ENCODE results near the gene ECHS1. TPM values are rescaled to one million over a fixed set of nuclear protein-coding genes. Genes with fewer than 3 reads are reported as not detected.

The ECHS1 gene
- total and polyA plus RNA-seq, 2 of the 8 experiments (the other 6 are each of a cell fraction or from before 2014, with no cell fraction given) = 41.7 to 101 TPM

DNA sequence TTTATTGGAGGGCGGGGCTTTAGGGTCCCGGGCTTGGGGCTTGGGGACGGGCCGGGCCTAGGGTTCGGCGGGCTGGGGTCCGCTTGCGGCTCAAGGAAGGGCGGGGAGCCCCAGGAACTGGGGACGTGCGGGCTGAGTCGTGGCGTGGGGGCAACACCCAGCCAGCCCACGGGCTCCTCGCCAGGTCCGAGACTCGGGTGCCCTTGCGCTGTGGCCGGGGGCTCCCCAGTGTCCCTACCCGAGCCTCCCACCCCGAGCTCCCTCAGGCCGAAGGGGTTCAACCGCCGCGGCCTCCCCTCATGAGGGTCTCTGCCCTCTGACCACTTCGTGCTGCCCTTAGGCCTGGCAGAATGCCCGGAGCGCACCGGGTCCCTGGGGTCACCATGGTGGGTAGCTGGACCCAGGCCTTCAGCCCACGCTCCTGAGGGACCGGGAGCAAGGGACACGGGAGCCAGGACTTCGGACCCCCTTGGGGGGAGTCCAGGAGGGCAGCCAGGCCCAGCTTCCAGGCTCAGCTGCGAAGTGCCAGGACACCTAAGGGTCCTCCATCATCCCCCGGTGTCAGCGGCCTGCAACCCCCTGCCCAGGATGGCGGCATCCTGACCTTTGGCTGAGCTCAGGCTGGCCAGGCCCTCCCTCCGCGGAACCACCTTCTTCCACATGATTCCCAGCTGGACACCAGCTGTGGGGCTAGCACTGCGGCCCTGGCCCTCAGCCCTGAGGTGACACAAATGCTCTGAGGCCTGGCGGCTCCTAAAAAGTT, 14.8 kb downstream of the ECHS1 start:
- 93% methylated on average over 19 of the region's 41 CpGs; no CpG with 5 or more reads in 1 of the 2 experiments for WGBS, 2 experiments (ENCODE audit: extremely low coverage in 1 of 2, insufficient coverage in 1 of 2, insufficient read length in 1 of 2, insufficient replicate concordance in 2 of 2, low coverage in 1 of 2, low lambda C conversion rate in 2 of 2, missing lambda C conversion rate in 1 of 2)
- peaks cover 0 to 6% (median 3%) of the 10 kb centered on the region in 4 experiments; a peak in 3 of 7 replicates for H3K4me1 ChIP-seq (replicated peaks in 1 of 4; ENCODE audit: control insufficient read depth in 3 of 4, insufficient read depth in 4 of 4, low read length in 3 of 4)
- H4K20me1 ChIP-seq (replicated peaks in 1 of 2; ENCODE audit: control insufficient read depth in 1 of 2, insufficient read depth in 2 of 2, low read length in 2 of 2) = peaks cover 7 to 16% of the 10 kb centered on the region in 2 experiments
- no peak overlapping the region for H3K4ac ChIP-seq (replicated peaks; ENCODE audit: insufficient read length, low read depth, low read length)
- H2BK15ac ChIP-seq (ENCODE audit: low read length) = no peak overlapping the region
- no peaks in the 10 kb centered on the region; the same call in 1 of the 2 replicates for H3K79me1 ChIP-seq (ENCODE audit: low read depth, low read length)
- no peak for TF ChIP-seq EP300 (IDR thresholded peaks at IDR 0.05; ENCODE audit: borderline replicate concordance in 1 of 2, low read depth in 2 of 2, low read length in 2 of 2)
- no peak overlapping the region for H4K5ac ChIP-seq (ENCODE audit: insufficient read length, low read depth, low read length)
- H2AFZ ChIP-seq (ENCODE audit: low read length) = peak overlapping the region; percentile 19; the same call in 1 of the 2 replicates
- no peak overlapping the region for H3K56ac ChIP-seq (replicated peaks; ENCODE audit: insufficient read length, low read depth, low read length)
- H3K36me3 ChIP-seq (ENCODE audit: control insufficient read depth in 2 of 4, insufficient read depth in 4 of 4, low read length in 3 of 4) = peaks cover 4 to 13% (median 10%) of the 10 kb centered on the region in 4 experiments; a peak in 7 of 8 replicates
- ChIA-PET CTCF (ENCODE audit: partially characterized antibody) (interaction anchor here (1.2 to 2.1 kb wide), 3 partner anchors 11 to 51 kb away, joined by 3 to 9 read pairs (median 9); no protein-coding TSS in a partner anchor), POLR2A (ENCODE audit: partially characterized antibody) (interaction anchor here (0.9 to 5.0 kb wide), 14 partner anchors 10 to 51 kb away, joined by 3 to 38 read pairs (median 6); partner anchors contain the start of genes CALY, ECHS1 and PRAP1)
- H3K18ac ChIP-seq (ENCODE audit: extremely low read depth, low read length) = no peak overlapping the region
- no peak overlapping the region; a peak in 1 of 4 replicates for H3K4me2 ChIP-seq (ENCODE audit: insufficient read depth in 1 of 2, low read depth in 2 of 2, low read length in 2 of 2)
- H3K9ac ChIP-seq (replicated peaks in 1 of 4; ENCODE audit: extremely low read depth in 1 of 4, low read depth in 3 of 4, low read length in 3 of 4) = no peak overlapping the region
- peaks cover 6% of the 10 kb centered on the region; the same call in 1 of the 2 replicates for H3K23me2 ChIP-seq (ENCODE audit: low read depth, low read length)
- H3K4me3 ChIP-seq (ENCODE audit: extremely low read depth in 1 of 4, insufficient read depth in 2 of 4, low read depth in 3 of 4, low read length in 4 of 4) = no peak overlapping the region; a peak in 1 of 8 replicates
- H2BK5ac ChIP-seq (ENCODE audit: low read depth, low read length) = no peak overlapping the region
- H2AK5ac ChIP-seq (ENCODE audit: low read depth, low read length) = no peak overlapping the region
- peak overlapping the region; percentile 28; the same call in 1 of the 2 replicates for H4K8ac ChIP-seq (ENCODE audit: extremely low read depth, insufficient read depth, low read length)
- peaks cover 0 to 19% (median 7%) of the 10 kb centered on the region in 4 experiments; a peak in 5 of 7 replicates for H3K27me3 ChIP-seq (replicated peaks in 1 of 4; ENCODE audit: control insufficient read depth in 3 of 4, extremely low read depth in 1 of 4, insufficient read depth in 3 of 4, low read length in 3 of 4)
- H3K27ac ChIP-seq (ENCODE audit: low read depth, low read length) = no peak overlapping the region
- H2BK12ac ChIP-seq (ENCODE audit: low read depth, low read length) = 0 out of 2 replicates have a peak overlapping the region, but pooled peaks have one; percentile 27
- H4K91ac ChIP-seq (replicated peaks; ENCODE audit: insufficient read length, low read length) = no peak overlapping the region
- DNase-seq (ENCODE audit: low read depth in 1 of 2, low spot score in 2 of 2) = peak in 1 of 2 experiments; percentile 55
- no peak overlapping the region for H2BK120ac ChIP-seq (replicated peaks; ENCODE audit: low read depth, low read length)
- no peaks in the 10 kb centered on the region for H3K79me2 ChIP-seq (ENCODE audit: control insufficient read depth in 1 of 2, insufficient read depth in 2 of 2, low read length in 2 of 2)
- no peak for FAIRE-seq
- no peak overlapping the region for H3K14ac ChIP-seq (ENCODE audit: insufficient read length)
- H3K23ac ChIP-seq (ENCODE audit: insufficient read length) = no peak overlapping the region
- H2BK20ac ChIP-seq (ENCODE audit: low read length) = no peak overlapping the region
- no peaks in the 10 kb centered on the region for H3K9me3 ChIP-seq (ENCODE audit: insufficient read depth in 2 of 2, low read depth in 1 of 2, low read length in 1 of 2)
